DOHH2 (cell line): ENCODE data around the gene ST6GALNAC5.

Experiments used
- H3F3A ChIP-seq: fragments of 200-600 bp; sonication (generic), shearing (Covaris generic); 2 replicates; pipeline ENCODE4 v1.6.0; 2016; ENCODE audit warnings: antibody characterized with exemption, mild to moderate bottlenecking; ENCODE audit not compliant: control insufficient read depth, insufficient read depth
- H3K27ac ChIP-seq: fragments of 200-600 bp; sonication (generic); 2 replicates; pipeline ENCODE4 v1.5.1; 2014; ENCODE audit warnings: low read depth, mild to moderate bottlenecking, low read length, moderate library complexity
- H3K27me3 ChIP-seq: fragments of 200-600 bp; sonication (generic); 2 replicates; pipeline ENCODE4 v1.6.1; 2014; ENCODE audit warnings: mild to moderate bottlenecking, low read length, mixed read lengths; ENCODE audit not compliant: control insufficient read depth
- H3K36me3 ChIP-seq: fragments of 200-600 bp; sonication (generic); 2 replicates; pipeline ENCODE4 v1.6.1; 2014; ENCODE audit warnings: mild to moderate bottlenecking, low read length, moderate library complexity, mixed read lengths; ENCODE audit not compliant: control insufficient read depth
- H3K4me1 ChIP-seq: fragments of 200-600 bp; sonication (generic); 2 replicates; pipeline ENCODE4 v1.6.1; 2014; ENCODE audit warnings: mild to moderate bottlenecking, low read length, mixed read lengths; ENCODE audit not compliant: control insufficient read depth
- H3K4me2 ChIP-seq: fragments of 200-600 bp; sonication (generic); 2 replicates; pipeline ENCODE4 v1.6.0; 2014; ENCODE audit warnings: mild to moderate bottlenecking, low read length, moderate library complexity
- H3K4me3 ChIP-seq: fragments of 200-600 bp; sonication (generic); 2 replicates; pipeline ENCODE4 v1.5.1; 2014; ENCODE audit warnings: mild to moderate bottlenecking, low read length, mixed read lengths
- H3K79me2 ChIP-seq: fragments of 200-600 bp; sonication (generic); 2 replicates; pipeline ENCODE4 v1.6.1; 2014; ENCODE audit warnings: mild to moderate bottlenecking, low read length, mixed read lengths; ENCODE audit not compliant: control insufficient read depth
- H3K9me2 ChIP-seq: fragments of 200-600 bp; sonication (generic); replicated peaks from 2 replicates; pipeline ENCODE4 v1.6.1; 2014; ENCODE audit warnings: mild to moderate bottlenecking, low read length, mixed read lengths; ENCODE audit not compliant: control insufficient read depth
- H3K9me3 ChIP-seq: fragments of 200-600 bp; sonication (generic); 2 replicates; pipeline ENCODE4 v1.6.1; 2014; ENCODE audit warnings: antibody characterized with exemption, low read length, mixed read lengths; ENCODE audit not compliant: control insufficient read depth, insufficient read depth
- H4K20me1 ChIP-seq: fragments of 200-600 bp; sonication (generic); 2 replicates; pipeline ENCODE4 v1.6.0; 2014; ENCODE audit warnings: low read depth, mild to moderate bottlenecking, antibody characterized with exemption, low read length, moderate library complexity; ENCODE audit not compliant: control insufficient read depth, insufficient read depth
- CTCF ChIP-seq: fragments of 200-600 bp; sonication (generic); IDR thresholded peaks from one replicate; pipeline ENCODE4 v1.5.1; 2014; ENCODE audit warnings: antibody characterized with exemption, mild to moderate bottlenecking, low read depth, low read length; ENCODE audit not compliant: poor library complexity, severe bottlenecking
- EZH2phosphoT487 ChIP-seq: fragments of 200-600 bp; sonication (generic); IDR thresholded peaks from 2 replicates; pipeline ENCODE4 v1.6.1; 2017; ENCODE audit warnings: borderline replicate concordance, mild to moderate bottlenecking, antibody characterized with exemption, low read length, moderate library complexity, mixed read lengths

The ST6GALNAC5 gene

GRCh38 chr1:77044133-77044849, 177.0 kb downstream of the ST6GALNAC5 start:
- Histone ChIP-seq H4K20me1 (no peaks in the 10 kb centered on the region), H3K4me1 (no peaks in the 10 kb centered on the region), H3F3A (no peaks in the 10 kb centered on the region), H3K79me2 (no peaks in the 10 kb centered on the region), H3K4me3 (no peak overlapping the region), H3K27ac (no peak overlapping the region), H3K27me3 (no peaks in the 10 kb centered on the region), H3K4me2 (no peak overlapping the region), H3K9me3 (no peaks in the 10 kb centered on the region), H3K9me2 (no peaks in the 10 kb centered on the region), H3K36me3 (no peaks in the 10 kb centered on the region)
- no peak for TF ChIP-seq CTCF
- TF ChIP-seq EZH2phosphoT487, result no peak

GRCh38 chr1:77047575-77047974, 180.3 kb downstream of the ST6GALNAC5 start:
- H3K36me3 ChIP-seq, result no peaks in the 10 kb centered on the region
- H3K4me1 ChIP-seq, result no peaks in the 10 kb centered on the region
- no peaks in the 10 kb centered on the region for H3K9me2 ChIP-seq
- H3K27ac ChIP-seq, result no peak overlapping the region
- H3K4me2 ChIP-seq, result no peak overlapping the region
- H3K27me3 ChIP-seq, result no peaks in the 10 kb centered on the region
- H3F3A ChIP-seq, result no peaks in the 10 kb centered on the region
- no peaks in the 10 kb centered on the region for H3K79me2 ChIP-seq
- TF ChIP-seq EZH2phosphoT487, result no peak
- TF ChIP-seq CTCF, result no peak
- H3K9me3 ChIP-seq, result no peaks in the 10 kb centered on the region
- H4K20me1 ChIP-seq, result no peaks in the 10 kb centered on the region
- H3K4me3 ChIP-seq, result no peak overlapping the region

GRCh38 chr1:77047978-77048614, 180.8 kb downstream of the ST6GALNAC5 start:
- Histone ChIP-seq H3K9me2 (no peaks in the 10 kb centered on the region), H3K9me3 (no peaks in the 10 kb centered on the region), H4K20me1 (no peaks in the 10 kb centered on the region), H3K36me3 (no peaks in the 10 kb centered on the region), H3F3A (no peaks in the 10 kb centered on the region), H3K27me3 (no peaks in the 10 kb centered on the region), H3K4me3 (no peak overlapping the region), H3K4me1 (no peaks in the 10 kb centered on the region), H3K27ac (no peak overlapping the region), H3K4me2 (no peak overlapping the region), H3K79me2 (no peaks in the 10 kb centered on the region)
- TF ChIP-seq CTCF (no peak), EZH2phosphoT487 (no peak)
